Measurements from ENCODE around the gene GAS6.

- TF ChIP-seq CTCF (conservative IDR thresholded peaks at IDR 0.05 in 1 of 2, IDR thresholded peaks at IDR 0.05 in 1 of 2; ENCODE audit: extremely low read depth in 1 of 2, insufficient read depth in 1 of 2, low read depth in 1 of 2, low read length in 2 of 2) (no peak), EZH2 (IDR thresholded peaks at IDR 0.05; ENCODE audit: borderline replicate concordance, low read length) (no peak)
Measured at GRCh38 chr13:113890774-113891480, 27.1 kb upstream of the GAS6 start.

All from mammary epithelial cell (primary cell).